ENCODE results near the gene LCP2.

The LCP2 gene

DNA sequence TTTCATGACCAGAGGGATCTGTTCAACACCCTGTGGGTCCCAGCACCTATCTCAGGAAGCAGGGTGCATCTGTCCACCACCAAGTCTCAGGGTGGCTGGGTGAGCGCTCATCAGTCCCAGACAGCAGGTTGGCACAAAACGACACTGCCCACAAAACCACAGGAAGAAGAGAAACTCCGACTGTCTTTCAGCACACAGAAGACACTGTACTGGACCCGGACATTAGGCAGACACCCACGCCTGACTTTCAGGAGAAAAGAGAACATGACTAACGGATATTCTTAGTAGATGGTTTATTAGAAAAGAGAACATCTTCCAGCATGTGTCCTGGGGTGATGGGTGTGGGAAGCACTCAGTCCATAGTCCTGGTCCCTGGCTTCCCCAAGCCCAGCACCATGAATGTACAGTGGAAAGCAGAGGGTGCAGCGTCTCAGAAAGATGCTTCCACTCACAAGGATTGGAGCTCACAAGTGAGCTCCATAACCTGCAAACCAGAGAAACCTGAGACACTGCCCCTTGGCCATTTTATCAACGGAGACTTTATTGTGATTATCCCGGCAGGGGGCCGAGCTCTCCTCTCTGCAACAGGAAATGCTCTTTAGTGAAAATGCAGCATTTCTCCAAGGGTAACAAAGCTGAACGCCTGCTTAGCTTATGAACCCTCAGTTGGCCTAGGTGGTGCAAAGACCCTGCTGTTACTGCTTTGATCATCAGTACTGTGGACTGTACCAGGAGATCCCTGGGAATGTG is 35.8 kb upstream of the LCP2 start:
- Histone ChIP-seq H3K4me1 (ENCODE audit: control extremely low read depth in 1 of 4, control insufficient read depth in 4 of 4, insufficient read depth in 4 of 4, low read length in 3 of 4) (peaks cover 32 to 90% (median 71%) of the 10 kb centered on the region in 4 experiments), H3K27ac (ENCODE audit: insufficient read depth in 1 of 2, low read depth in 1 of 2, low read length in 2 of 2, poor library complexity in 1 of 2, severe bottlenecking in 2 of 2) (peak overlapping the region in 1 of 2 experiments; percentile 49)
- 39% methylated on average over 11 of the region's 11 CpGs for WGBS (ENCODE audit: insufficient coverage)

GRCh38 chr5:170332058-170332457 is 34.5 kb upstream of the LCP2 start:
- Histone ChIP-seq H3K4me1 (ENCODE audit: control extremely low read depth in 1 of 4, control insufficient read depth in 4 of 4, insufficient read depth in 4 of 4, low read length in 3 of 4) (peaks cover 33 to 90% (median 70%) of the 10 kb centered on the region in 4 experiments), H3K27ac (ENCODE audit: insufficient read depth in 1 of 2, low read depth in 1 of 2, low read length in 2 of 2, poor library complexity in 1 of 2, severe bottlenecking in 2 of 2) (peak overlapping the region in 1 of 2 experiments; percentile 73), H3K9me3 (ENCODE audit: control extremely low read depth in 1 of 5, control insufficient read depth in 4 of 5, insufficient read depth in 2 of 5, low read depth in 1 of 5, low read length in 4 of 5) (no peaks in the 10 kb centered on the region), H3K27me3 (replicated peaks in 2 of 5; ENCODE audit: control insufficient read depth in 4 of 5, insufficient read depth in 5 of 5, low read length in 4 of 5) (no peaks in the 10 kb centered on the region), H3K36me3 (ENCODE audit: control insufficient read depth in 4 of 4, insufficient read depth in 4 of 4, low read length in 3 of 4) (no peaks in the 10 kb centered on the region), H3K4me3 (ENCODE audit: control insufficient read depth in 1 of 7, extremely low read depth in 1 of 7, insufficient read depth in 4 of 7, low read depth in 2 of 7, low read length in 6 of 7) (peak overlapping the region in 1 of 7 experiments; percentile 30)
- no peak for DNase-seq
- POLR2A ChIA-PET: interaction anchor here (0.6 kb wide), 1 partner anchor 58 kb away, joined by 3 read pairs; no protein-coding TSS in a partner anchor
- WGBS (ENCODE audit: insufficient coverage): 80% methylated on average over 1 of the region's 5 CpGs
- CTCF ChIA-PET: interaction anchor here (0.6 to 3.0 kb wide), 10 partner anchors 9 to 87 kb away, joined by 3 to 29 read pairs (median 8); partner anchors contain the start of gene LCP2

More for the DNA sequence above, 35.8 kb upstream of the LCP2 start:
- Histone ChIP-seq H3K9me3 (ENCODE audit: control extremely low read depth in 1 of 5, control insufficient read depth in 4 of 5, insufficient read depth in 2 of 5, low read depth in 1 of 5, low read length in 4 of 5) (no peaks in the 10 kb centered on the region), H3K27me3 (replicated peaks in 2 of 5; ENCODE audit: control insufficient read depth in 4 of 5, insufficient read depth in 5 of 5, low read length in 4 of 5) (no peaks in the 10 kb centered on the region), H3K36me3 (ENCODE audit: control insufficient read depth in 4 of 4, insufficient read depth in 4 of 4, low read length in 3 of 4) (no peaks in the 10 kb centered on the region), H3K4me3 (ENCODE audit: control insufficient read depth in 1 of 7, extremely low read depth in 1 of 7, insufficient read depth in 4 of 7, low read depth in 2 of 7, low read length in 6 of 7) (peak overlapping the region in 2 of 7 experiments; percentile 10 to 46)
- POLR2A ChIA-PET: interaction anchor here (0.8 to 1.3 kb wide), 2 partner anchors 55 to 85 kb away, joined by 3 to 4 read pairs; no protein-coding TSS in a partner anchor
- peak; percentile 50 to 89 (median 83) for DNase-seq
- CTCF ChIA-PET: interaction anchor here (0.6 to 3.0 kb wide), 22 partner anchors 10 to 107 kb away, joined by 3 to 26 read pairs (median 5); partner anchors contain the start of gene LCP2

DNA sequence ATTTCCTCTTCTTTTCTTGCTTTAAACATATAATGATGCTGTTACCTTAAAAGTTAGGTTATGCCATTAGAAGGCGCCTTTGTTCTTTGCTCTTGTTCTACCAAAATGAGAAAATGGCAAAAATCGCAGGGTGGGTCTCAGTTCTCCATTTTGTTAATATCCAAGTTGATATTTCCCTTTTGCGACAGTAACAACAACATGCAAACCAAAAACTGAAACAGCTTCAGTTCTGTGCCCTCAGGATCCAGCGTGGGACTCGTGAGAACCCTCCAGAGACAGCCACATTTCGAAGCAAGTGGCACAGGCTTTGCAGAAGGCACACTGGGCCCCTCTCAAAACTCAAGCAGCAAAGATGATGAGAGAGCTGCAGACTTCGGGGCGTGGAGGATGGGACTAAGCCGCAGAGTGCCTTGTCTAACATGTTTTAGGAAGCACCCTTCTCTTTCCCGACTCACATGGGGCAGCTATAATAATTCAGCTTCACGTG is 33.0 kb upstream of the LCP2 start:
- no peaks in the 10 kb centered on the region for H3K9me3 ChIP-seq (ENCODE audit: control extremely low read depth in 1 of 5, control insufficient read depth in 4 of 5, insufficient read depth in 2 of 5, low read depth in 1 of 5, low read length in 4 of 5)
- DNase-seq: peak in 1 of 3 donors; percentile 34
- peaks cover 33 to 81% (median 63%) of the 10 kb centered on the region in 4 experiments for H3K4me1 ChIP-seq (ENCODE audit: control extremely low read depth in 1 of 4, control insufficient read depth in 4 of 4, insufficient read depth in 4 of 4, low read length in 3 of 4)
- ChIA-PET POLR2A (interaction anchor here (0.6 to 1.5 kb wide), 14 partner anchors 9 to 597 kb away, joined by 3 to 11 read pairs (median 3); partner anchors contain the start of gene LCP2), CTCF (interaction anchor here (0.9 to 2.8 kb wide), 19 partner anchors 9 to 65 kb away, joined by 3 to 29 read pairs (median 6); partner anchors contain the start of gene LCP2)
- H3K27me3 ChIP-seq (replicated peaks in 2 of 5; ENCODE audit: control insufficient read depth in 4 of 5, insufficient read depth in 5 of 5, low read length in 4 of 5): no peaks in the 10 kb centered on the region
- WGBS (ENCODE audit: insufficient coverage): 16% methylated on average over 9 of the region's 11 CpGs
- peak overlapping the region in 5 of 7 experiments; percentile 12 to 62 (median 50) for H3K4me3 ChIP-seq (ENCODE audit: control insufficient read depth in 1 of 7, extremely low read depth in 1 of 7, insufficient read depth in 4 of 7, low read depth in 2 of 7, low read length in 6 of 7)
- H3K27ac ChIP-seq (ENCODE audit: insufficient read depth in 1 of 2, low read depth in 1 of 2, low read length in 2 of 2, poor library complexity in 1 of 2, severe bottlenecking in 2 of 2): peak overlapping the region; percentile 30 to 73
- no peaks in the 10 kb centered on the region for H3K36me3 ChIP-seq (ENCODE audit: control insufficient read depth in 4 of 4, insufficient read depth in 4 of 4, low read length in 3 of 4)

- DNase-seq: no peak
- no peaks in the 10 kb centered on the region for H3K9me3 ChIP-seq (ENCODE audit: control extremely low read depth in 1 of 5, control insufficient read depth in 4 of 5, insufficient read depth in 2 of 5, low read depth in 1 of 5, low read length in 4 of 5)
- no peaks in the 10 kb centered on the region for H3K36me3 ChIP-seq (ENCODE audit: control insufficient read depth in 4 of 4, insufficient read depth in 4 of 4, low read length in 3 of 4)
- H3K27ac ChIP-seq (ENCODE audit: insufficient read depth in 1 of 2, low read depth in 1 of 2, low read length in 2 of 2, poor library complexity in 1 of 2, severe bottlenecking in 2 of 2): peak overlapping the region in 1 of 2 experiments; percentile 6
- no peak overlapping the region for H3K4me3 ChIP-seq (ENCODE audit: control insufficient read depth in 1 of 7, extremely low read depth in 1 of 7, insufficient read depth in 4 of 7, low read depth in 2 of 7, low read length in 6 of 7)
- POLR2A ChIA-PET: no interaction called here
- peaks cover 33 to 73% (median 61%) of the 10 kb centered on the region in 4 experiments for H3K4me1 ChIP-seq (ENCODE audit: control extremely low read depth in 1 of 4, control insufficient read depth in 4 of 4, insufficient read depth in 4 of 4, low read length in 3 of 4)
- no peaks in the 10 kb centered on the region for H3K27me3 ChIP-seq (replicated peaks in 2 of 5; ENCODE audit: control insufficient read depth in 4 of 5, insufficient read depth in 5 of 5, low read length in 4 of 5)
- CTCF ChIA-PET: interaction anchor here (1.8 to 2.8 kb wide), 3 partner anchors 11 to 55 kb away, joined by 6 to 29 read pairs (median 8); no protein-coding TSS in a partner anchor
- 88% methylated on average over 3 of the region's 3 CpGs for WGBS (ENCODE audit: insufficient coverage)
Observed at GRCh38 chr5:170329524-170329923, 31.9 kb upstream of the LCP2 start.

- no peak overlapping the region for H3K27ac ChIP-seq (ENCODE audit: insufficient read depth in 1 of 2, low read depth in 1 of 2, low read length in 2 of 2, poor library complexity in 1 of 2, severe bottlenecking in 2 of 2)
Observed at GRCh38 chr5:170327829-170328228, 30.3 kb upstream of the LCP2 start.

GRCh38 chr5:170327168-170327567 is 29.6 kb upstream of the LCP2 start:
- ChIA-PET POLR2A (interaction anchor here (1.0 kb wide), 1 partner anchor 32 kb away, joined by 4 read pairs; no protein-coding TSS in a partner anchor), CTCF (interaction anchor here (0.8 to 2.8 kb wide), 6 partner anchors 13 to 59 kb away, joined by 3 to 16 read pairs (median 4); partner anchors contain the start of gene LCP2)
- no peaks in the 10 kb centered on the region for H3K36me3 ChIP-seq (ENCODE audit: control insufficient read depth in 4 of 4, insufficient read depth in 4 of 4, low read length in 3 of 4)
- DNase-seq: no peak
- H3K27me3 ChIP-seq (replicated peaks in 2 of 5; ENCODE audit: control insufficient read depth in 4 of 5, insufficient read depth in 5 of 5, low read length in 4 of 5): no peaks in the 10 kb centered on the region
- peak overlapping the region in 2 of 7 experiments; percentile 10 to 37 for H3K4me3 ChIP-seq (ENCODE audit: control insufficient read depth in 1 of 7, extremely low read depth in 1 of 7, insufficient read depth in 4 of 7, low read depth in 2 of 7, low read length in 6 of 7)
- H3K27ac ChIP-seq (ENCODE audit: insufficient read depth in 1 of 2, low read depth in 1 of 2, low read length in 2 of 2, poor library complexity in 1 of 2, severe bottlenecking in 2 of 2): no peak overlapping the region
- no peaks in the 10 kb centered on the region for H3K9me3 ChIP-seq (ENCODE audit: control extremely low read depth in 1 of 5, control insufficient read depth in 4 of 5, insufficient read depth in 2 of 5, low read depth in 1 of 5, low read length in 4 of 5)
- 57% methylated on average over 1 of the region's 4 CpGs for WGBS (ENCODE audit: insufficient coverage)
- peaks cover 19 to 49% (median 41%) of the 10 kb centered on the region in 4 experiments for H3K4me1 ChIP-seq (ENCODE audit: control extremely low read depth in 1 of 4, control insufficient read depth in 4 of 4, insufficient read depth in 4 of 4, low read length in 3 of 4)

More at GRCh38 chr5:170327829-170328228, 30.3 kb upstream of the LCP2 start:
- ChIA-PET POLR2A (no interaction called here), CTCF (interaction anchor here (0.8 to 2.8 kb wide), 8 partner anchors 10 to 60 kb away, joined by 3 to 16 read pairs (median 6); partner anchors contain the start of gene LCP2)
- H3K4me3 ChIP-seq (ENCODE audit: control insufficient read depth in 1 of 7, extremely low read depth in 1 of 7, insufficient read depth in 4 of 7, low read depth in 2 of 7, low read length in 6 of 7): no peak overlapping the region
- DNase-seq: peak in 1 of 3 donors; percentile 28
- 63% methylated on average over 2 of the region's 2 CpGs for WGBS (ENCODE audit: insufficient coverage)
- H3K27me3 ChIP-seq (replicated peaks in 2 of 5; ENCODE audit: control insufficient read depth in 4 of 5, insufficient read depth in 5 of 5, low read length in 4 of 5): no peaks in the 10 kb centered on the region
- no peaks in the 10 kb centered on the region for H3K9me3 ChIP-seq (ENCODE audit: control extremely low read depth in 1 of 5, control insufficient read depth in 4 of 5, insufficient read depth in 2 of 5, low read depth in 1 of 5, low read length in 4 of 5)
- peaks cover 23 to 56% (median 47%) of the 10 kb centered on the region in 4 experiments for H3K4me1 ChIP-seq (ENCODE audit: control extremely low read depth in 1 of 4, control insufficient read depth in 4 of 4, insufficient read depth in 4 of 4, low read length in 3 of 4)
- H3K36me3 ChIP-seq (ENCODE audit: control insufficient read depth in 4 of 4, insufficient read depth in 4 of 4, low read length in 3 of 4): no peaks in the 10 kb centered on the region

Measured in common myeloid progenitor, CD34-positive (primary cell).